NT2/D1 (cell line): ENCODE data around the gene C5orf63.
A peak's percentile ranks its signal among the peaks of the same experiment; 100 is the strongest.

ENCODE experiments used
- DNase-seq: peaks from one replicate; pipeline ENCODE4 v3.0.0-alpha.2; 2011; ENCODE audit warnings: low read depth, low spot score
- H3K27me3 ChIP-seq: 2 replicates; pipeline ENCODE4 v1.6.0; 2011; ENCODE audit warnings: mild to moderate bottlenecking; ENCODE audit not compliant: insufficient read length, insufficient read depth
- H3K36me3 ChIP-seq: 2 replicates; pipeline ENCODE4 v1.6.1; 2011; ENCODE audit warnings: mild to moderate bottlenecking, low read length, mixed read lengths; ENCODE audit not compliant: insufficient read depth, insufficient read length
- H3K4me1 ChIP-seq: 2 replicates; pipeline ENCODE4 v1.5.1; 2011; ENCODE audit not compliant: insufficient read depth, insufficient read length
- H3K4me3 ChIP-seq: 2 replicates; pipeline ENCODE4 v1.5.1; 2011; ENCODE audit warnings: low read depth; ENCODE audit not compliant: insufficient read length
- H3K9ac ChIP-seq: 2 replicates; pipeline ENCODE4 v1.6.0; 2011; ENCODE audit warnings: low read depth; ENCODE audit not compliant: insufficient read length
- H3K9me3 ChIP-seq: 2 replicates; pipeline ENCODE4 v1.5.1; 2011; ENCODE audit warnings: mild to moderate bottlenecking, low read length; ENCODE audit not compliant: insufficient read depth
- SUZ12 ChIP-seq: IDR thresholded peaks from 2 replicates; pipeline ENCODE4 v1.6.1; 2011; ENCODE audit not compliant: insufficient read length, insufficient read depth; ENCODE audit errors: extremely low read depth
- YY1 ChIP-seq: IDR thresholded peaks from 2 replicates; pipeline ENCODE4 v1.6.1; 2011; ENCODE audit not compliant: insufficient read length, insufficient read depth
- ZNF274 ChIP-seq: IDR thresholded peaks from 2 replicates; pipeline ENCODE4 v1.6.1; 2011; ENCODE audit warnings: mild to moderate bottlenecking, low read depth, low read length

The C5orf63 gene

DNA sequence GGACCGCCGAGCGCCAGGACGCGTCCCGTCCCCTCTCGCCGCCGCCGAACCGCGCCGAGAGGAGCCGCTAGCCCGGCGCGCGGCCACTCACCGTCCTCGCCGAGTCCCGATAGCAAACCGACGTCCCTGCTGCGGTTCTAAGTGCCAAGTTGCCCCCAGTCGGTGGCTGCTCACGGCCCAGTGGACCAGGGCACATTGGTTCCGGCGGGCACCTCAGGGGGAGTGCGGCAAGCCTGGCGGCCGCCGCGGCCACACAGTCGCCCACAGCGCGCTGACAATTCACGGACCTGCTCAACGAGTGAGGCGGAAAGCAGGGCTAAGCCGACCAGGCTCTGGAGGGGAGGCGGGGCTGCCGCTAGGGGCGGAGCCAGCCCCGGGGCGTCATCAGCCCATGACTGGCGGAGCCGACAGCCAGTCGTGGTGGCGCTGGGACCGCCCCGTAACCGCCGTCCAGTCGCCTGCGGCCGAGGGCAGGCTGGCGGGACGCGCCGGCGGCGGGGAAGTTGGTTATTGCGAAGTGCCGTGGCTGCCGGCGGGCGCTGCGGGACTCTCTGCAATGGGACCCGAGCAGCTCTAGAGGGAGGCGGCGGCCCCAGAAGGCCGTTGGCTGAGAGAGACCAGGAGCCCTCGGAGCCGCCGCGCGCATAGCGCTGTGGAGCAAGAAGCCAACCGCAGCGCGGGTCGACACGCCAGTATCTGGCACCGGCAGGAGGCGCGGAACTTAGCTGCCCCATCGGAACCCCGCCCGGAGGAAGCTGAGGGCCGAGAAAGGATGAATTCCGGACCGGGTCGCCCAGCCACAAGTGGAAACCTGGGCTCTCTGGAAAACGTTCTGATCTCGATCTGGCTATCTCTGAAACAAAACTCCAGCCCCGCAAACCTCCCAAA lies 42.8 kb downstream of the C5orf63 start, which contains the start of gene MARCHF3:
Gene MARCHF3 (minus strand): TSS at position 300 of the 888 bp plus-strand sequence. CDS start 112,387 bp downstream, outside the sequence.
- DNase-seq, result peak; percentile 85
- peaks cover 23% of the 10 kb centered on the region for H3K27me3 ChIP-seq
- H3K4me3 ChIP-seq, result peak within 1 kb of the TSS; percentile 79
- H3K9me3 ChIP-seq, result no peaks in the 10 kb centered on the region
- peak within 1 kb of the TSS; percentile 88 for H3K9ac ChIP-seq
- no peaks in the 10 kb centered on the region for H3K36me3 ChIP-seq
- no peaks in the 10 kb centered on the region for H3K4me1 ChIP-seq
- TF ChIP-seq ZNF274 (no peak), SUZ12 (no peak), YY1 (no peak)

GRCh38 chr5:127029581-127030258 lies 43.6 kb downstream of the C5orf63 start:
- DNase-seq, result peak; percentile 36
- H3K4me3 ChIP-seq, result peak overlapping the region; percentile 79
- H3K4me1 ChIP-seq, result no peaks in the 10 kb centered on the region
- H3K9me3 ChIP-seq, result no peaks in the 10 kb centered on the region
- no peaks in the 10 kb centered on the region for H3K36me3 ChIP-seq
- peak overlapping the region; percentile 88 for H3K9ac ChIP-seq
- TF ChIP-seq SUZ12 (no peak), YY1 (no peak), ZNF274 (no peak)
- peaks cover 23% of the 10 kb centered on the region for H3K27me3 ChIP-seq

DNA sequence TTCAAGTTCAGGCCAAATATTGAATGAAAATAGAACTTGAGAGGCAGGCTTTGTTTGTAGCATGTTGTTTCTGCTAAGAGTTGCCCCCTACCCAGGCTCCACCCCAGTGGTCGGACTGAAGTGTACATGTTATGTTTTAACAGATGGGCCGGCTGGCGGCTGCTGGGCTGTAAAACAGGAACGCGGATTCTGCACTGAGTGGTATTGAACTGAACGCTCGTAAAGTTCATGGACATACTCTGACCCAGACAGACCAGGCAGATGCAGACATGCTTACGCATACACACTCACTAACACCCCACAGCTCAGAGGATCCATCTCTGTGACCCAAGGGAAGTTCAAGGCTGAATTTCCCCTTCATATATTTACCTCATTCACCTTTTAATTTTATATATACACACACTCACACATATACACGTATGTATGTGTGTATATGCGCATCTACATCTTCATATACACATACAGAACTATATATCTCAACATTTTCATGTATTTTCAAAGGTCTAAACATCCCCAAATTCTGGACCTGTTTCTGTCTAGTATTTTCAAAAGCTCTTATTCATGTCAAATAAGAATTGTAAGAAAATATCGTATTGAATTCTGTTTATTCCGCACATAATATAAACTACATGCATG lies 44.4 kb downstream of the C5orf63 start:
- no peak for TF ChIP-seq ZNF274
- TF ChIP-seq SUZ12, result no peak
- TF ChIP-seq YY1, result no peak
- H3K27me3 ChIP-seq, result peaks cover 23% of the 10 kb centered on the region
- no peaks in the 10 kb centered on the region for H3K36me3 ChIP-seq
- no peak overlapping the region for H3K9ac ChIP-seq
- DNase-seq, result no peak
- no peaks in the 10 kb centered on the region for H3K9me3 ChIP-seq
- no peaks in the 10 kb centered on the region for H3K4me1 ChIP-seq
- H3K4me3 ChIP-seq, result peak overlapping the region; percentile 79

- Histone ChIP-seq H3K27me3 (peaks cover 23% of the 10 kb centered on the region), H3K9me3 (no peaks in the 10 kb centered on the region), H3K4me3 (no peak overlapping the region), H3K9ac (no peak overlapping the region), H3K36me3 (no peaks in the 10 kb centered on the region), H3K4me1 (no peaks in the 10 kb centered on the region)
- TF ChIP-seq YY1 (no peak), ZNF274 (no peak), SUZ12 (no peak)
- no peak for DNase-seq
Measured at GRCh38 chr5:127027539-127027938, 45.8 kb downstream of the C5orf63 start.

GRCh38 chr5:127026166-127026565 lies 47.1 kb downstream of the C5orf63 start:
- Histone ChIP-seq H3K4me3 (no peak overlapping the region), H3K9ac (no peak overlapping the region), H3K27me3 (peaks cover 14% of the 10 kb centered on the region), H3K36me3 (no peaks in the 10 kb centered on the region), H3K4me1 (no peaks in the 10 kb centered on the region), H3K9me3 (no peaks in the 10 kb centered on the region)
- no peak for DNase-seq
- TF ChIP-seq SUZ12 (no peak), ZNF274 (no peak), YY1 (no peak)

GRCh38 chr5:127025467-127025866 lies 47.8 kb downstream of the C5orf63 start:
- Histone ChIP-seq H3K4me3 (no peak overlapping the region), H3K9me3 (no peaks in the 10 kb centered on the region), H3K4me1 (no peaks in the 10 kb centered on the region), H3K27me3 (peaks cover 10% of the 10 kb centered on the region), H3K9ac (no peak overlapping the region), H3K36me3 (no peaks in the 10 kb centered on the region)
- TF ChIP-seq SUZ12 (no peak), YY1 (no peak), ZNF274 (no peak)
- no peak for DNase-seq
